ENCODE results near the gene PIK3CD.
"Not testable (repeated sequence)": the region's sequence is repeated elsewhere in the genome, so short reads cannot be mapped to it uniquely, and the experiment has no call there.

Gene PIK3CD

DNA sequence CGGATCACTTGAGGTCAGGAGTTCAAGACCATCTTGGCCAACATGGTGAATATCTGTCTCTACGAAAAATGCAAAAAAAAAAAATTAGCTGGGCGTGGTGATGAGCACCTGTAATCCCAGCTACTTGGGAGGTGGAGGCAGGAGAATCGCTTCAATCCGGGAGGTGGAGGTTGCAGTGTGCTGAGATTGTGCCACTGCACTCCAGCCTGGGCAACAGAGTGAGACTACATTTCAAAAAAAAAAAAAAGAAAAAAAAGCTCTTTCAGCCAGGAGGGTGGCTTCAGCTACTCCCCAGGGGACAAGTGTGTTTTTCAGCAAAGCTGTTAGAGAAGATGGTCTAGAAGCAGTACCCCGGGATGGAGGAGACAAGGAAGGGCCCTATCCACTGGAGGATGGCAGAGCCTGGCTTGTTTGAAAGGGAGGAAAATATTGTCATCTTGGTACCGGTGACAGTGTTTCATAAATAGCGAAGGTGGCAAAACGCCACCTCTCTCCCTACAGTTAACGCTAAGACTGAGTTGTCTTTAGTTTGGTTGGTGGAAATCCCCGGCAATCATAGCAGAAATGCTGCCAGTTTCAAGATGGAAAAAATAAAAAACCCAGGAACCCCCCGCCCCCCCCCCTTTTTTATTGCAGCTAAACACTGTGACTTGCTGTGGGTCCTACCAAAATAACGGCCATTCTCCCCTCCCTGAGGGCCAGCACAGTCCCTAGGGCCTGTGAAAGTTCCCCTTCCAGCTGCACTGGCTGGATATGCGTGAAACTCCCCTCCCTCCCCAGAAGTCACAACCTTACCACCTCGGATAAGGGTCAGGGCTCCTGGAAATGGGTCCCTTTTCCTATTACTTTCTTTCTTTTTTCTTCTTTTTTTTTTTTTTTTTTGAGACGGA, 3.5 kb downstream of the PIK3CD start:
- peak; percentile 54 for DNase-seq

DNA sequence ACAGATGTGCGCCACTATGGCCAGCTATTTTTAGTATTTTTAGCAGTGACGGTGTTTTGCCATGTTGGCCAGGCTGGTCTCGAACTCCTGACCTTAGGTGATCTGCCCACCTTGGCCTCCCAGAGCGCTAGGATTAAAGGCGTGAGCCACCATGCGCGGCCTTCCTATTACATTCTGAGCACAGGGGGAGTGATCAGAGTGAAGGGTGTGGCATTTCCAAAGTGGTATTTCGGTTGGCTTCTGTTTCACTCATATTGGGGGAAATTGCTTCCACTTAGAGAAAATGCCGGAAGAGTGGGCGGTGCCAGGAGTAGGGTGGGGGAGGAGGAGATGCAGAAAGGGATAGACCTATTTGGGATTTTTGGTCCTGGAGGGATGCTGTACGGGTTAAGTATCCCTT, 4.3 kb downstream of the PIK3CD start:
- DNase-seq: no peak

DNA sequence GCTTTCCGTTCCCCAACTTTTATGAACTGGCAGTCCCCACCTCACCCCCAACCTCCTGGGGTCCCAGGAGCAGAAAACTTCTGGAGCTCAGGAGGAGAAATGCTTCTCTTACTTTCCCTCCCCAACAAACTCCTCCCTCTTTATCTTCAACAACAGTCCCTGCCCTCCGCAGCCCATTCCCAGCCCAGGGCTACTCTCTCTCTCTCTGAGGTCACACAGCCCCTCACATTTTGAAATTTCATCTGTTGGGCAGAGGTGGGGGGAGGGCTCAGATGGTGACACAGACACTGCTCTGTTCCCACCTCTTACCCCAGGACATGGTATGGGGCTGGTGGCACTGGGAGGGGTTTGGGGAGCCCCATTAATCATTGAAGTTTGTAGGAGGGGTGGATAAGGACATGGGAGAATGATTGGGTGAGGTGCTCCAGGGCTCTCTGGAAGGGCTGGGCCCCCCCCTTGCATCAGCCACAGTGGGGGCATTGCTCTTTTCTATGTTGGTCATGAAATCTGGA, 6.0 kb downstream of the PIK3CD start:
- no peak for DNase-seq

DNA sequence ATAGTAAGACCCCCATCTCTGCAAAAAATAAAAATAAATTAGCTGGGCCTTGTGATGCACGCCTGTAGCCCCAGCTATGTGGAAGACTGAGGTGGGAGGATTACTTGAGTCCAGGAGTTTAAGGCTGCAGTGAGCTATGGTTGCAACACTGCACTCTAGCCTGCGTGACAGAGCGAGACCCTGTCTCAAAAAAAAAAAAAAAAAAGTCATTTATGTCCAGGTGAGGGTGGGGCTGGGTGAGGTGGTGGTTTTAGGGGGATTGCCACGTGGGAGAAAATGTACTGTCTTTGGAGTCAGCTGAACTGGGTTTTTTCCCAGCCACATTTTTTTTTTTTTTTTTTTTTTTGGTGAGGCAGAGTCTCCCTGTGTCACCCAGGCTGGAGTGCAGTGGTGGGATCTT, 6.7 kb downstream of the PIK3CD start:
- DNase-seq: no peak

DNA sequence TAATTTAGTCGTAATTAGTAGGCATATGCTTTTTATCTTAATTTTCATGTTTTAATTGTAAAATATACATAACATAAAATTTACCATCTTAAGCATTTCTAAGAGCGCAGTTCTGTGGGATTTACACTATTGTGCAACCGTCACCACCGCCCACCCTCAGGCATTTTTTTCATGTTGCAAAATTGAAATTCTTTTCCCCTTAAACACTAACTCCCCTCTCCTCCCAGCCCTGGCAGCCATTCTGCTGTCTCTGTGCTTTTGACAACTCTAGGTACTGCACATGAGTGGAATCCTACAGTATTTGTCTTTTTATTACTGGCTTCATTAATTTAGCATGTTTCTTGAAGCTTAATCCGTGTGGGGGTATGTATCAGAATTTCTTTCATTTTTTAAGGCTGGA, 7.8 kb downstream of the PIK3CD start:
- no peak for DNase-seq

DNA sequence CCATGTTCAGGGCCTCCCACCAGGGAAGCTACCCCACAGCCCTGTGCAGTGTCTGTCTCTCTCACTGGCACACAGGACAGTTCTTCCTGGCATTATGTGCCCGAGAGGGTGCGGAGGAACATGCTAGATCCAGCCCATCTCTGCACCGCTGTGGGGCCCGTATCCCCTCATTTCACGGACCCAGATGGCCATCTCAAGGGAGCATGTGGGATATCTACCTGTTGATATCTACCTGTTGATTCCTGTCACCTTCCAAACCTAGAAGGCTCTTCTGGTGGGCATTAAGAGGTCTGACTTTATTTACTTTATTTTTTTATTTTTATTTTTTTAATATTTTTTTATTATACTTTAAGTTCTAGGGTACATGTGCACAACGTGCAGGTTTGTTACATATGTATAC, 11.7 kb downstream of the PIK3CD start:
- DNase-seq: no peak

DNA sequence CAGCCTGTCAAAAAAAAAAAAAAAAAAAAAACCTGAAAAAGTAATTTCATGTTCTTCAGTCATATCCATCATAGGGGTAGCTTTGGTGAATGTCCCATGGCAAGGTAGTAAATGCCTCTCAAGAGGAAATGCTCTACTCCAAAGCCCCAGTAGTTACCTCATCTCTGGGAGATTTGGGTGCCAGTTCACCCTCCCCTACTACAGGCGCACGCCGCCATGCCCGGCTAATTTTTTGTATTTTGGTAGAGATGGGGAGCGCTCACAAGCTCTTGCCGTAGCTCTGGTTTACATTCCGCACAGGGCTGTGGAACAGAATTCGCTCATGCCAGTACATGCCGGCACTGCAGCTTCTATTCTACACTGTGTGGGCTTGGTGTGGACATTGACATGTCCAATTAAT, 13.7 kb downstream of the PIK3CD start:
- DNase-seq: no peak

DNA sequence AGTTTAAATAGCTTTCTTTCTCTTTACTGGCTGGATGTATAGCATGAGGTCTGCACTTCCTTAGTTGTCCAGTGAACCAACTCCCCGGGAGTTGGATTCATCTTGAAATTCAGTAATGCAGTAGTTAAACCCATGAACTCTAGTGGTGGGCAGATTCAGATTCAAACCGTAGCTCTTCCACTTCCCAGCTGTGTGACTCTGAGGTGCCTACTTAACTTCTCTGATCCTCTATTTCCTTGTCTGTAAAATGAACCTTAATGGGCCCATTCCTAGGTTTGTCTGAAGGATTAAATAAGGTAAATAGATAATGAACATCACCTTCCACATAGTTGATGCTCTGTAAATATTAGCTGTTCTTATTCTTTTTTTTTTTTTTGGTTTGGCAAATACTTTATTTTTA, 16.5 kb downstream of the PIK3CD start:
- DNase-seq: no peak

DNA sequence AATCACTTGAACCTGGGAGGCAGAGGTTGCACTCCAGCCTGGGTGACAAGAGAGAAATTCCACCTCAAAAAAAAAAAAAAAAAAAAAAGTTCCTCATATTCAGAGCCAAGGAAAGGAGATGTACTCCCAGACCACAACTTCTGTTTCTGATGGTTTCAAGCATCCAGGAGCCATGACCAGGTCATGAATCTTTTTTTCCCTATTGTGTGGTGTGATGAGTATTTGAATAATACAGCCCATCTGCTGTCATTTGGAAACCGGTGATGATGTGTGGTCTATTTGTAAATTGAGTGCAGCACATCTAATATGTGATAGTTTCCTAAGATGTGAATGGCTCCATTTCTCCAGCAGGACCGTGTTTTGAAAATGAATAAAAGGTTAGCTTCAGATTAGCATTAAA, 18.6 kb downstream of the PIK3CD start:
- no peak for DNase-seq

DNA sequence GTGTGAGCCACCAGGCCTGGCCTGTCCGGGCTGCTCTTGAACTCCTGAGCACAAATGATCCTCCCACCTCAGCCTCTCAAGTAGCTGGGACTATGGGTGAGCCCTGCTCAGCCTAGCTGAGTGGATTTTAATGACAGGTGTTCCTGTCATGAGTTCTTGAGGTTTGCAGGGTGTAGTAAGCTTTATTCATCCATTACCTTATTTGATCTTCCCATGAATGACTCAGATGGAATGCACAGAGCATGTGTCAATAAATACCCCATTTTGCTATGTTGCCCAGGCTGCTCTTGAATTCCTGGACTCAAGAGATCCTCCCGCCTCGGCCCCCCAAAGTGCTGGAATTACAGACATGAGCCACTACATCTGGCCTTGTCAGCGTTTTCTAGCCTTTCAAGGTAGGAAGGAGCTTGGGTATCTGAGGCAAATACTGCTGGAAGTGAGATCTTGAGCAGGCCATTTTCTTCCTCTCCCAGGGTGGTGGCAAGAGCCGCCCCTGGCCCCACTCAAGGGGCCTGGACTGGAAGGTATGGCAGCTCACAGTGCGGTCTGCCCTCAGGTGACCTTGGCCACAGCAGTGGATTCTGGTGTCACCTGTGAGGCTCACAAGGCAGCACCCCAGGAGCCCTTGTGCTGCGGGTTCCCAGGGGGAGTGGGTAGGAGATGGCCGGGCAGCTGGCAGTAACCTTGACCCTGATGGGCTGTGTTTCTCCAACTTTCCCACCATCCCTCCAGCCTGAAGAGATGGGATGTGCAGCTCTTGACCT, 20.0 kb downstream of the PIK3CD start:
- DNase-seq: no peak

DNA sequence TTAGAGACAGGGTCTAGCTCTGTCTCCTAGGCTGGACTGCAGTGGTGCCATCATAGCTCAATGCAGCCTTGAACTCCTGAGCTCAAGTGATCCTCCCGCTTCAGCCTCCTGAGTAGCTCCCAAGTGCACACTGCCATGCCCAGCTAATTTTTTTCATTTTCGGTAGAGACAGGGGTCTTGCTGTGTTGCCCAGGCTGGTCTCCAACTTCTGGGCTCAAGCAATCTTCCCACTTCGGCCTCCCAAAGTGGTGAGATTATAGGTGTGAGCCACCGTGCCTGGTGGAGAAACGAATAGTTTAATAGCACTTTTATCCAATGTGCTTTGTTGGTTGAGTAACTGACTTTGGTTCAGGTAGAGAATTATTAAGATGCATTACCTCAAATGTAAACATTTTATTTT, 20.9 kb downstream of the PIK3CD start:
- no peak for DNase-seq

DNA sequence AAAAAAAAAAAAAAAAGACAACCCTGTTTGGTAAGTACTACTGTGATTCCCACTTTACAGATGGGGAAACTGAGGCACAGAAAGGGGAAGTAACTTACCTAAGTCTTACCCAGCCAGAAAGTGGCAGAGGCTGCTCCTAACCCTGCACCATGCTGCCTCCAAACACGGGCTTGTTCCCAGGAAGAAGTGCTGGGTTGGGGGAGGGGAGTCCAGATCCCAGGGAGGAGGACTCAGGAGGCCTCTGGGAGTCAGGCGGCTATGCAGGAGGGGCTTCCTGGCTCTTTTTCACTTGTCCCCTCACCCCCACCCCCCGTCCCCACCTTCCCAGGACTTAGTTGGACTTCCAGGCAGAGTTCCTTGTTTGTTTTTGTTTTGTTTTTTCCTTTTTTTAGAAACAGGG, 23.9 kb downstream of the PIK3CD start:
- DNase-seq: no peak

DNA sequence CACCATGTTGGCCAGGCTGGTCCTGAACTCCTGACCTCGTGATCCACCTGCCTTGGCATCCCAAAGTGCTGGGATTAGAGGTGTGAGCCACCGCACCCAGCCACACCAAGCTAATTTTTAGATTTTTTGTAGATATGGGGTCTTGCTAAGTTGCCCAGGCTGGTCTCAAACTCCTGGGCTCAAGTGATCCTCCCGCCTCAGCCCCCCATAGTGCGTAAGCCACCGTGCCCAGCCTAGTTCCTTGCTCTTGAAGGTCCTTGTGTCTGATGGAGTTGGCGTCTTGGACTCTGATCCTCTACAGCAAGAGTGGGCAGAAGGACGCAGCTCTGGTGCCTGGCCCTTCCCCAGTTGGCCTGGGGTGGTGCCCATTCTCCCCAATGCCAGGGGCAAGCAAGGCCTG, 24.6 kb downstream of the PIK3CD start:
- not testable (repeated sequence) for DNase-seq

DNA sequence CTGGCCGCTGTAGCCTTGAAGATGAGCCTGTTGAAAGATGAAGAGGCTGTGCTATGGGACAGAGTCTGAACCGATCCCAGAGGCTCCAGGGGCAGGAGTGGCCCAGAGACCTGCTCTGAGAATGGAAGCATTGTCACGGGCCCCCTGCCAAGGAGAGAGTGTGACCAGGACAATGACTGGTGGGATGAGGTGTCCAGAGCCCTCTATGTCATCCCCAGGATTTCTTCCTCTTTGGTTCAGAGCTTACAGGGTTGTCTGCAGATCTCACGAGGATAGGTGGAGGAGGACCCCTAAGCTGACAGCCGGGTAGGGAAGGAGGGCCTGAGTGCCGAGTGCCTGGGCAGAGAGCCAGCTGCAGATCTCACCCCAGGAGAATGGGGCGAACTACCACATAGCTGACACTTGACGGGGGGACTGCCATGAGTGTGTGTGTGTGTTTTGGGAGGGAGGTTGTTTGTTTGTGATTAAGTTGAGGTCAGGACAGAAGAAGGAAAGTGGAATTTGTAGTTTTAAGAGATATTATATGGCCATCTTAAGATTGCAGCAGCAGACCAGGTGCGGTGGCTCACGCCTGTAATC, 25.4 kb downstream of the PIK3CD start:
- DNase-seq: no peak

DNA sequence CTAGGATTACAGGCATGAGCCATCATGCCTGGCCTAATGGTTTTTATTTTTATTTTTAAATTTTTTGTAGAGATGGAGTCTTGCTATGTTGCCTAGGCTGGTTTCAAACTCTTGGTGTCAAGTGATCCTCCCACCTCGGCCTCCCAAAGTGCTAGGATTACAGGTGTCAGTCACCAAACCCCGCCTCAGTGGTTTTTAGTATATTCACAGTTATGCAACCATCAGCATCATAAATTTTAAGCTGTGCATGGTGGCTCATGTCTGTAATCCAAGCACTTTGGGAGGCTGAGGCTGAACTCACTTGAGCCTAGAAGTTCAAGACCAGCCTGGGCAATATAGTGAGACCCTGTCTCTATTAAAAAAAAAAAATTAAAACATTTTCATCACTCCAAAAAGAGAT, 28.6 kb downstream of the PIK3CD start:
- no peak for DNase-seq

DNA sequence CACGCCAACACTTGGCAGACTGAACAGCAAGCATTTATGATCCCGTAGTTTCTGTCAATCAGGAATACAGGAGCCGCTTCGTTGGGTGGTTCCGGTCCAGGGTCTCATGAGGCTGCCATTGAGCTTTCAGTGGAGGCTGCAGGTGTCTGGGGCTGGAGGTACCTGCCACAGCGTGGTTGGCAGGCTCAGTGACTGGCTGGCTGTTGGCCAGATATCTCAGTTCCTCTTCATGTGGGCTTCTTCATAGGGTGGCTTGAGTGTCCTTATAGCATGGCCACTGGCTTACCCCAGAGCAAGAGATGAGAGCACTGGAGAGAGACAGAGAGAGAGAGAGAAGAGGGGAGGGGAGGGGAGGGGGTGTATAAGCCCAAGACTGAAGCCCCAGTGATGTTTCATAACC, 29.3 kb downstream of the PIK3CD start:
- no peak for DNase-seq

DNA sequence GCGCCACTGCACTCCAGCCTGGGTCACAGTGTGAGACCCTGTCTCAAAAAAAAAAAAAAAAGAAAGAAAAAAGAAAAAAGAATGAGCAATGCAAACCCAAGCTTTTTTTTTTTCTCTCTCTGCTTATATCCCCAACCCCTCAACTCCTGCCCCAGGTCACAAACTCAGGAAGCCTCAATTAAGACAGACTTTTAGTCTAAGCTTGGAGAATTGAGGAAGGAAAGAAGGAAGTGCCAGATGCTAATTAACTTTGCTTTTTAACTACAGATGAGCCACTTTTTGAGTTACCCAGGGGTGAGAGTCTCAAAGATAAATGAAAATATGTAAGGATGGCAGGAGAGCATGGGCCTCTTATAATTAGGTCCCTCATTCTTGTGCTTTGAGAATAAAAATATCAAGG, 33.3 kb downstream of the PIK3CD start:
- no peak for DNase-seq

DNA sequence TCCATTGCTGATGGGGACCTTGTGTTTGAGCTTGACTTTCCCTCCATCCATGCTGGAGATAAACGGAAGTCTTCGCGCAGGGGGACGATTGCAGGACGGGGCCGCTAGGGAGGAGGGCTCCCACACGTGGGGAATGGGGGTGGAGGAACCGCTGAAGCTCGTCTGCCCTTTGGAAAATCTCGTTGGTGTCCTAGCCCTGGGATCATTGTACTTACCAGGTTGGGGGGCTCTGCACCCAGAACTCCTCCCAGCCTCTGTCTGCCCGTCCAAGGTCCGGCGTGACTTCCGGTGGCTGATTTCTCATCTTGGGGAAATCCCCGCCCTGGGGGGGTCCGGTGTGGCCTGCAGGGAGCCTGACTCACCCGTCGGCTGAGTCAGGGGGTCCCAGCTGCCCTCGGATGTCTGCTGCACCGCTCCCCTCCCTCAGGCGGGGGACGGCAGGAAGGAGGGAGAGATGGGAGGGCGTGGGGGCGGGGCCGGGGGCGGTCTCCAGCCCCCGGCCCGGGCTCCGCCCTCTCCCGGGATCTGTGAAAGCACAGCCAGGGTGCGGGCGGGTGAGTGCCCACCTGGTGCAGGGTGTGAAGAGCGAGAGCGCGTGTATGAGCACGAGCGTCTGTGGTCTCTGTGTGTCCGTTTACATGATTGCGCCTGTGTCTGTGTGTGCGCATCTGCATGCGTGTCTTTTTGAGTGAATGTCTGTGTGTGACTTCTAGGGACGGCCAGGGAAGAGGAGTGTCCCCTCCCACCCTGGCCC, 35.8 kb downstream of the PIK3CD start:
- DNase-seq: peak; percentile 83

DNA sequence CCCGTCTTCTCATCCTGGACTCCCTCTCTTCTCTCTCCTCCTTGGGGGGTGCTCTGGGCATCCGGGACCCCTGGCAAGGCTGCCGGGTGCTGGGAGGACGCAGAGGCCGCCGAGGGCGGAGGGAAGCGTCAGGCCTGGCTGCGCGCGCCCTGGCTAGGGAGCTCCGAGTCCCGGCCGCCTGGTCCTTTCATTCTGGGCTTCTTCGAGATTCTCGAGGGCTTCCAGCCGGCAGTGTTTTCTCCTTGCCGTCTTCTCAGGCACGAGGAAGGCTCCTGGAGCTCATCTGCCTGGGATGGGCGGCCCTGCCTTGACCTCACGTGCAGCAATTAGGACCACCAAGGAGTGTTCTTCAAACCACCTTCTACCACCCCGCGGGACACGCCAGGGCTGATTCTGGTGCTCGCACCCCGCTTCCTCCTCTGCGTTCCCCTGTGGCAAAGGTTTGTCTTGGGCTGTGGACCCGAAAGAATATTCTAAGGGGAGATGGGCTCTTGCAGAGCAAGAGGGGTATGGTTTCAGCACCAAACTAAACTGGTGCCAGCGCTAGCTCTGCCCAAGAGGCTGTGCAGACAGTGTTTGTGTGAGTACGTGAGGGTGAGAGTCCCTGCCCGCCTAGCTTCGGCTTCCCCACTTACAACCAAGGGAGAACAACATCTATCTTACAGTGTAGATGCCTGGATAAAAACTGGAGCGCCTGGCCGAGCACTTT, 36.5 kb downstream of the PIK3CD start:
- DNase-seq: no peak

DNA sequence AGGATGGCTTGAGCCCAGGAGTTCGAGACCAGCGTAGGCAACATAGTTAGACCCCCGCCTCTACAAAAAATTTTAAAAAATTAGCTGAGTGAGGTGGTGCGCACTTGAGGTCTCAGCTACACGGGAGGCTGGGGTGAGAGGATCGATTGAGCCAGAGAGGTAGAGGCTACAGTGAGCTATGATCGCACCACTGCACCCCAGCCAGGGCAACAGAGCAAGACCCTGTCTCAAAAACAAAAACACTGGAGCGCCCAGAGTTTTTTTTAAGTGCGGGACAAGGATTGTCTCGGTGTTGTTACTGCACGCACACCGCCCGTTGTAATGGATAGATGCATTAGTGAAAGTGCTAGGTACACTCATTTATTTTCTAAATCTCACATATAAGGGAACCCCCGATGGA, 37.1 kb downstream of the PIK3CD start:
- no peak for DNase-seq

DNA sequence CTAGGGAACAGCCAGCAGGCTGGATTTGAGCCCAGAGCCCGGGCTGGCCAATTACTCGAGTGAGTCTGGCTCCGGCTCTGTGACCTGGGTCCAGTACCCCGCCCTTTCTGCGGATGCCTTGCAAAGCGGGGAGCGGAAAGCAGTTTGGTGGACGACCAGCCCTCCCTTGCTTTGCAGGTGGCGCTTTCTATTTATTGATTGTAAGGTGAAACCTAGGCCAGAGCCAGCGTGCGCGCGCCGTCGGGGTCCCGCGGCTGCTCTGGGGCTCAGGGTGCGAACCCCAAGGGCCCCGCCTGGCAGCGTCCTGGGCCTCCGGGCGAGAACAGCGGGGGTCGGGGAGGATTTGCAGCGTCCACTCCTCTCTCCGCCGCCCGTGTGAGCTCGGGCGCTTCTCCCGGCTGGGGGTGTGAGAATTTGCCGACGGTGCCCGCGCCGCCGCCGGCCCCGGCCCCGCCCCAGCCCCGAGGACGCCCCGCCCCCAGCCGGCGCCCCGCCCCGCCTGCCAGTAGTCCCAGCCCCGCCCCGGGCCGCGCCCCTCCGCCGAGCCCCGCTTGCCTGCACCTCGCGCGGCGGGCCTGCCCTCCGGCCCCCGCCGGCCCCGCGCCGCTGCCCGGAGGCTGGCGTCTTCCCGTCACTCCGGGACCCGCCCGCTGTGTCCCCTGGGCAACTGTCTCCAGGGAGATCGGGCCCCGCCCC, 37.6 kb downstream of the PIK3CD start:
- DNase-seq: peak; percentile 90

DNA sequence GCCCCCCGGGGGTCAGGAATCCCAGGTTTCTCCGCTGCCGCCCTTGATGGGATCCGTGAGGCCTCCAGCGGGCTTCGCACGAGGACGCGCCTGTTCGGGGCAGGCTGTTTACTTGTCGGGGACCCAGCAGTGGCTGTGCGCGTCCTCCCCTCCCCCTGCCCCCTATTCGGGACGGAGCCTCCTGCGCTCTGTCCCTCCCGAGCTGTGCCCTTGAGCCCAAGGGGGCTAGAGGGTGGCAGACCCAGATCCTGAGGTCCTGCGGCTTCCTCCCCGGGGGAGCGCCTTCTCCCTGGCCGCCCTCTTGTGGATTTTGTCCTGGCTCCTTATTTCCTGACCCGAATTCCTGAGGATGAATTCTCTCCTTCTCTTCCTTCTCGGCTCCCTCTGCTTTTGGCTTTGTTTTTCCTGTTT, 38.4 kb downstream of the PIK3CD start:
- DNase-seq: peak; percentile 39
